ENCODE measurements around the gene RAPGEF6.

The RAPGEF6 gene

DNA sequence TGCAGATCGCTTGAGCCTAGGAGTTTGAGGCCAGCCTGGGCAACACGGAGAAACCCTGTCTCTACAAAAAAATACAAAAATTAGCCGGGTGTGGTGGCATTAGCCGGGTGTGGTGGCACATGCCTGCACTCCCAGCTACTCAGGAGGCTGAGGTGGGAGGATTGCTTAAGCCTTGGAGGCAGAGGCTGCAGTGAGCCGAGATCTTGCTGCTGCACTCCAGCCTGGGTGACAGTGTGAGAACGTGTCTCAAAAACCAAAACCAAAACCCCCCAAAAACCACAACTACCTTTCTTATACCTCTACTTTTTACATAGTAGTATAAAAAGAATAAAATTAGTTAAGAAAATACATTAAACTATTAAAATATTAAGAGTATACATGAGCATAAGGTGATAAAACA is 121.2 kb downstream of the RAPGEF6 start:
- no peak for DNase-seq (ENCODE audit: low read depth in 1 of 2, low spot score in 1 of 2)
- TF ChIP-seq GABPA (IDR thresholded peaks at IDR 0.05; ENCODE audit: low read depth) (no peak), POLR2AphosphoS5 (IDR thresholded peaks at IDR 0.05; ENCODE audit: low read depth) (no peak)
- TF ChIP-seq, protein P1, sequence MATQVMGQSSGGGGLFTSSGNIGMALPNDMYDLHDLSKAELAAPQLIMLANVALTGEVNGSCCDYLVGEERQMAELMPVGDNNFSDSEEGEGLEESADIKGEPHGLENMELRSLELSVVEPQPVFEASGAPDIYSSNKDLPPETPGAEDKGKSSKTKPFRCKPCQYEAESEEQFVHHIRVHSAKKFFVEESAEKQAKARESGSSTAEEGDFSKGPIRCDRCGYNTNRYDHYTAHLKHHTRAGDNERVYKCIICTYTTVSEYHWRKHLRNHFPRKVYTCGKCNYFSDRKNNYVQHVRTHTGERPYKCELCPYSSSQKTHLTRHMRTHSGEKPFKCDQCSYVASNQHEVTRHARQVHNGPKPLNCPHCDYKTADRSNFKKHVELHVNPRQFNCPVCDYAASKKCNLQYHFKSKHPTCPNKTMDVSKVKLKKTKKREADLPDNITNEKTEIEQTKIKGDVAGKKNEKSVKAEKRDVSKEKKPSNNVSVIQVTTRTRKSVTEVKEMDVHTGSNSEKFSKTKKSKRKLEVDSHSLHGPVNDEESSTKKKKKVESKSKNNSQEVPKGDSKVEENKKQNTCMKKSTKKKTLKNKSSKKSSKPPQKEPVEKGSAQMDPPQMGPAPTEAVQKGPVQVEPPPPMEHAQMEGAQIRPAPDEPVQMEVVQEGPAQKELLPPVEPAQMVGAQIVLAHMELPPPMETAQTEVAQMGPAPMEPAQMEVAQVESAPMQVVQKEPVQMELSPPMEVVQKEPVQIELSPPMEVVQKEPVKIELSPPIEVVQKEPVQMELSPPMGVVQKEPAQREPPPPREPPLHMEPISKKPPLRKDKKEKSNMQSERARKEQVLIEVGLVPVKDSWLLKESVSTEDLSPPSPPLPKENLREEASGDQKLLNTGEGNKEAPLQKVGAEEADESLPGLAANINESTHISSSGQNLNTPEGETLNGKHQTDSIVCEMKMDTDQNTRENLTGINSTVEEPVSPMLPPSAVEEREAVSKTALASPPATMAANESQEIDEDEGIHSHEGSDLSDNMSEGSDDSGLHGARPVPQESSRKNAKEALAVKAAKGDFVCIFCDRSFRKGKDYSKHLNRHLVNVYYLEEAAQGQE (IDR thresholded peaks at IDR 0.05; ENCODE audit: insufficient replicate concordance, low read depth) = no peak
- no peak overlapping the region for H3K4me3 ChIP-seq (replicated peaks; ENCODE audit: insufficient read depth, low read length)
- H3K27ac ChIP-seq (replicated peaks) = no peak overlapping the region
- H3K27me3 ChIP-seq (ENCODE audit: insufficient read depth, poor library complexity, severe bottlenecking) = no peaks in the 10 kb centered on the region

DNA sequence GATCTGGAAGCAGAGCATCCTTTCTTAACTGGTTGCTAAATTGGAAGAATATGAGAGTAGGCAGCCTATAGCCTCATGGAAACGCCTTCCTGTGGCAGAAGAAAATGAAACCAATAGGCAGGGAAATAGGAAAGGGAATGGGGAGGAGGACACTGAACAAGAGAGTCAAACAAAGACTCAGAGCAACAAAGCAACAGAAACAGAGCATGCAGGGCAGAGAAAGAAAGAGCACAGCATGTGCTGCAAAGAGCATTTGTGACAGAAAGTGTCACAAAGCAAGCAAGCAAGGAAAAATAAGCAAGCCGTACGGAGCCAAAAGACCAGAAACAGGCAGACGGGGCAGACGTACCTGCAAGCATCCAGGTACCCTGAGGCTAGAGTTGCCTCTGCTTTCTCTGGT is 123.1 kb downstream of the RAPGEF6 start:
- TF ChIP-seq, protein P2, sequence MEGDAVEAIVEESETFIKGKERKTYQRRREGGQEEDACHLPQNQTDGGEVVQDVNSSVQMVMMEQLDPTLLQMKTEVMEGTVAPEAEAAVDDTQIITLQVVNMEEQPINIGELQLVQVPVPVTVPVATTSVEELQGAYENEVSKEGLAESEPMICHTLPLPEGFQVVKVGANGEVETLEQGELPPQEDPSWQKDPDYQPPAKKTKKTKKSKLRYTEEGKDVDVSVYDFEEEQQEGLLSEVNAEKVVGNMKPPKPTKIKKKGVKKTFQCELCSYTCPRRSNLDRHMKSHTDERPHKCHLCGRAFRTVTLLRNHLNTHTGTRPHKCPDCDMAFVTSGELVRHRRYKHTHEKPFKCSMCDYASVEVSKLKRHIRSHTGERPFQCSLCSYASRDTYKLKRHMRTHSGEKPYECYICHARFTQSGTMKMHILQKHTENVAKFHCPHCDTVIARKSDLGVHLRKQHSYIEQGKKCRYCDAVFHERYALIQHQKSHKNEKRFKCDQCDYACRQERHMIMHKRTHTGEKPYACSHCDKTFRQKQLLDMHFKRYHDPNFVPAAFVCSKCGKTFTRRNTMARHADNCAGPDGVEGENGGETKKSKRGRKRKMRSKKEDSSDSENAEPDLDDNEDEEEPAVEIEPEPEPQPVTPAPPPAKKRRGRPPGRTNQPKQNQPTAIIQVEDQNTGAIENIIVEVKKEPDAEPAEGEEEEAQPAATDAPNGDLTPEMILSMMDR (IDR thresholded peaks at IDR 0.05; ENCODE audit: insufficient read depth, low read length) = no peak
- TF ChIP-seq SPI1 (IDR thresholded peaks at IDR 0.05; ENCODE audit: borderline replicate concordance, low read depth) = no peak
- no peak for TF ChIP-seq POLR2AphosphoS5 (IDR thresholded peaks at IDR 0.05; ENCODE audit: low read depth)
- TF ChIP-seq GABPA (IDR thresholded peaks at IDR 0.05; ENCODE audit: low read depth) = no peak
- TF ChIP-seq, protein P1 (IDR thresholded peaks at IDR 0.05; ENCODE audit: insufficient replicate concordance, low read depth) = no peak

DNA sequence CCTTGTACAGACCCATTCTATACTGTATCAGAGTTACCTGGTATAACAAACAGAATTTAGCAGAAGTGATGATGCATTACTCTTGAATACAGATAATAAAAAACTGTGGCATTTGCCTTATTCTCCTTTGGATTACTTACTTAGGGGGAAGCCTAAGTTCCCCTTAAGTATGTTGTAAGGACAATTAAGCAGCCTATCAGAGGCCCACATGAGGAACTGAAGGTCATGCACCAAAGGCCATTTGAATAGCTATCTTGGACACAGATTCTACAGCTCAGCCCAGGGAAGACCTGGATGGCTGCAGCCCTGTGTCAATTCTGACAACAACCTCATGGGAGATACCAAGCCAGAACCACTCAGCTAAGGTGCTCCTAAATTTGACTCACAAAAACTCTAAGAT is 125.2 kb downstream of the RAPGEF6 start:
- TF ChIP-seq SPI1 (IDR thresholded peaks at IDR 0.05; ENCODE audit: borderline replicate concordance, low read depth) (no peak), POLR2AphosphoS5 (IDR thresholded peaks at IDR 0.05; ENCODE audit: low read depth) (no peak), GABPA (IDR thresholded peaks at IDR 0.05; ENCODE audit: low read depth) (no peak)
- TF ChIP-seq, protein P1 (IDR thresholded peaks at IDR 0.05; ENCODE audit: insufficient replicate concordance, low read depth) = no peak
- TF ChIP-seq, protein P2 (IDR thresholded peaks at IDR 0.05; ENCODE audit: insufficient read depth, low read length) = no peak
- H3K4me3 ChIP-seq (replicated peaks; ENCODE audit: insufficient read depth, low read length) = no peak overlapping the region
- no peak overlapping the region for H3K27ac ChIP-seq (replicated peaks)
- DNase-seq (ENCODE audit: low read depth in 1 of 2, low spot score in 1 of 2) = peak in 1 of 2 experiments; percentile 1
- H3K27me3 ChIP-seq (ENCODE audit: insufficient read depth, poor library complexity, severe bottlenecking) = no peaks in the 10 kb centered on the region

More for the DNA sequence above, 123.1 kb downstream of the RAPGEF6 start:
- DNase-seq (ENCODE audit: low read depth in 1 of 2, low spot score in 1 of 2) = no peak
- no peak overlapping the region for H3K27ac ChIP-seq (replicated peaks)
- no peak overlapping the region for H3K4me3 ChIP-seq (replicated peaks; ENCODE audit: insufficient read depth, low read length)
- H3K27me3 ChIP-seq (ENCODE audit: insufficient read depth, poor library complexity, severe bottlenecking) = no peaks in the 10 kb centered on the region
